ENCODE results near the gene ZDHHC18.

The ZDHHC18 gene

DNA sequence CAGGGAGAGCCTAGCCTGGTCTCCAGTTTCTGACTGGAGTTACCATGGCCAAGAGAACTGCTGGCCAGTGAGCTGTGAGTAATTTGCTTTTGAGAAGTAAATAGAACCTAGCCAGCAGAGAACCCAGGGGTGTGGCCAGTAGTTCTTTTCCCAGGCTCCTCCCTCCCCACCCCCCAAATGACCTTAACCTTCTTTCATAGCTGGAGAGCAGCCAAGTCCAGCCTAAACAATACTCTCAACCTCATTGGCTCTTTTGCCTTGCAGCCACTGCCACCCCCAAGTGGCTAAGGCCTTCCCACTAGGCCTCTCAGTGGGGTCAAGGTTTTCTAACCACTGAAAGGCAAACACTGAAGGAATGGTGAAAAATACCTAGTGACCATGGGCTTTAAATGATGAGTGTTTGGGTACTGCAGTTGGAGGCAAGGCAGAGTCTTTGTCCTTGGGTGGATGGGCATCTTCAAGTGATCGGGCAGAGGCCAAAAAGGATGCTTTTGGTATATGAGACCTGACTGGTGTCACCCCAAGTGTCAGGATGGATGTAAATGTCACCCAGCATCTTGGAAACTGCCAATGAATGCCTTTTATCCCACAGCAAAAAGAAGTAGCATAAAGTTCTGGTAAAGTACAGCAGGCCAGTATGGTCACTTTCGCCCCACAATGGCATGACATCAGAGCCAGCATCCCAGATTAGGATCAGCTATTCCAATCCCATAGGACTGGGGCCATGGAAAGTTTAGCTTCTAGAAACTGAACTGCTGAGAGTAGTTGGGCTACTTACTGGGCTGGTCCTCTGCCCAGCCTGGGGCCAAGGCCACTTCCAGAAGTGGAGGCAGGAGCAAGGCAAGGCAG is 42.2 kb upstream of the ZDHHC18 start:
- peak; percentile 98 for DNase-seq (ENCODE audit: low read depth)
- TF ChIP-seq, protein P1, sequence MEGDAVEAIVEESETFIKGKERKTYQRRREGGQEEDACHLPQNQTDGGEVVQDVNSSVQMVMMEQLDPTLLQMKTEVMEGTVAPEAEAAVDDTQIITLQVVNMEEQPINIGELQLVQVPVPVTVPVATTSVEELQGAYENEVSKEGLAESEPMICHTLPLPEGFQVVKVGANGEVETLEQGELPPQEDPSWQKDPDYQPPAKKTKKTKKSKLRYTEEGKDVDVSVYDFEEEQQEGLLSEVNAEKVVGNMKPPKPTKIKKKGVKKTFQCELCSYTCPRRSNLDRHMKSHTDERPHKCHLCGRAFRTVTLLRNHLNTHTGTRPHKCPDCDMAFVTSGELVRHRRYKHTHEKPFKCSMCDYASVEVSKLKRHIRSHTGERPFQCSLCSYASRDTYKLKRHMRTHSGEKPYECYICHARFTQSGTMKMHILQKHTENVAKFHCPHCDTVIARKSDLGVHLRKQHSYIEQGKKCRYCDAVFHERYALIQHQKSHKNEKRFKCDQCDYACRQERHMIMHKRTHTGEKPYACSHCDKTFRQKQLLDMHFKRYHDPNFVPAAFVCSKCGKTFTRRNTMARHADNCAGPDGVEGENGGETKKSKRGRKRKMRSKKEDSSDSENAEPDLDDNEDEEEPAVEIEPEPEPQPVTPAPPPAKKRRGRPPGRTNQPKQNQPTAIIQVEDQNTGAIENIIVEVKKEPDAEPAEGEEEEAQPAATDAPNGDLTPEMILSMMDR (conservative IDR thresholded peaks at IDR 0.05; ENCODE audit: low read depth, low read length) = no peak
- H3K4me3 ChIP-seq (ENCODE audit: low read depth, low read length) = no peak overlapping the region

DNA sequence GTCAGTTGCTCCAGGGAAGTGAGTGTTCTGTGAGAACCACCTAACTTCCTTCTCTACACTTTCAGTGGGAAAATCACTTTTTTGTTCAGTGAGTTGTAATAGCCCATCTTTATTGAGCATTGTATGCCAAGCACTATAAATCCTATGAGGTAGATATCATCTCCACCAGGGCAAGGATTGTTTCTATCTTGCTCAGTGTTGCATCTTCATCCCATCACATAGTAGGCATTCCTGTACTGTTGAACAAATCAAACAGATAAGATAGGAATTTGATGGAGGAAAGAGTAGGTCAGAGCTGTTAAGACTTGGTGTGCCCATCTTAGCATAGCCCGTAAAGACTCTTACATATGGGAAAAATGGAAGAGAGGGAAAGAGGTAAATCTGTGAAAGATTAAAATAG is 41.6 kb upstream of the ZDHHC18 start:
- no peak for DNase-seq (ENCODE audit: low read depth)
- no peak overlapping the region for H3K4me3 ChIP-seq (ENCODE audit: low read depth, low read length)
- TF ChIP-seq, protein P1 (conservative IDR thresholded peaks at IDR 0.05; ENCODE audit: low read depth, low read length) = no peak

DNA sequence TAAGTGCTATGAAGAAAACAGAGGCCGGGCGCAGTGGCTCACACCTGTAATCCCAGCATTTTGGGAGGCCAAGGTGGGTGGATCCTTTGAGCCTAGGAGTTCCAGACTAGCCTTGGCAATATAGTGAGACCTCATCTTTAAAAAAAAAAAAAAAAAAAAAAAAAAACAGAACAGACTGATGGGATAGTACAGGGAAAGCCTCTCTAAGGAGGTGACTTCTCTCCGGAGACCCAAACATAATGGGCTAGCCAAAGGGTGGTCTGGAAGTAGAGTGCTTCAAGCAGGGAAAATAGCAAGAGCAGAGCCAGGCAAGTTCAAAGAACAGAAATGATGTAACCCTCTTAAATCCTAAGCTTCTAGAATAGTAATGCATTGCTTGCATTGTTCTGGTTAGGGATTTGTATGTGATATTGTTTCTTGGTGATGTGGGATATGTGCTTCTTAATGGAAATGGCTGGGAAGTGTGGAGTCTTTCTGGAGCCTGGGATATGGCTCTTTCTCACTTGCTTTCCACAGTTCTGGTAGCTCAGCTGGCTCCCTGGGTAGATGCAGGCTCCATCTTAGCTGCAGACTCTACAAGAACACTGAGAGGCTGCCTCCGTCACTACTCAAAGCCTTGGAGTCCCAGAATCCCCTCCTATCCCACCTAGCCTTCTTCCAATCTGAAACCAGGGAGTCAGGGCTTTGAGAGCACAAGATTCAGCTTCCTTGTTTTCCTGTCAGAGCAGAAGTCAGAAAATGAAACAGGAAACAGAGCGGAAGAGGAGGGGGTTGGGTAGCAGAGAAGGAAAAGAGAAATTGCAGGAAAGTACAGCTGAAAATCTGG is 40.7 kb upstream of the ZDHHC18 start:
- H3K4me3 ChIP-seq (ENCODE audit: low read depth, low read length) = no peak overlapping the region
- peak; percentile 54 for DNase-seq (ENCODE audit: low read depth)
- TF ChIP-seq, protein P1 (conservative IDR thresholded peaks at IDR 0.05; ENCODE audit: low read depth, low read length) = no peak

DNA sequence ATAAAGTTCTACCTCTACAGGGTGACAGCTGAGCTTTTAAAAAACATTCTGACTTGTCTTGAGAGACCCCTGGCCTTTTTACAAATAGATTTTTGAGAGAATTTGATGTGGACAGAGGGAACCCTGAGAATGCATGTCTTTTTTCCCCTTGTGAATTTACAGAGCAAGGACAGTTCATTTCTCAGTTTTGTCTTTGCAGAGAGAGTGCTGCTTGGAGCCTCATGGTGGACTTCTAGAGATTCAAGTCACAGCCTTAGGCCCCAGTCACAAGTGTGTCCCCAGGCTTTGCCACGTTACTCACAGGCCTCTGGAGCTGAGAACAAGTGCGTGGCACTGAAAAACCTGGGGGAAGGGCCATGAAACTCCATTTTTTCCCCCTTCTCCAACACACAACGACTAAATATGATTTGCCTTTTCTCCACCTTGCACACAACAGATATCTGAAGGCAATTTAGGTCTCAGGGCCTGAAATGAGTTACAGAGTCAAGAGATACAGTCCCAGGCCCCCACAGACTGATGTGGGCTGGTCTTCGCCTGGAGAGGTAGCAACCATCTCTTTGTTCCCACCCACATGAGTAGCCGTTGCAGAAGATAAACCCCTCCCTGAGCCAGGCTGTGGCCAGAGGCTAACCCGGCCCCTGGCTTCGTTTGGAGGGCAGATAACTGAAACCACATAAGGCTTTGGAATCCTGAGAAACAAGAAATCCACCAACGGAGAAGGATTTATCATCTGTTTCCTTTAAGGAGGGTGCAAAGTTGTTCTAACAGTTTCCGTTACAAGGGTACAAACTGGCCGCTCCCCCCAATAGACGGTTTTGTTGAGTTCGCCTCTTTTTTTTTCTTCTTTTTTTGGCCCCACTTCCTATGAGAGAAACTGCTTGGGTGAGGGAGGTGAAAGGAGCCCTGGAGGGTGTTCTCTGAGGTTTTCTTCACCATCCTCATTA is 39.8 kb upstream of the ZDHHC18 start:
- TF ChIP-seq, protein P1 (conservative IDR thresholded peaks at IDR 0.05; ENCODE audit: low read depth, low read length) = no peak
- peak overlapping the region; percentile 82 for H3K4me3 ChIP-seq (ENCODE audit: low read depth, low read length)
- DNase-seq (ENCODE audit: low read depth) = peak; percentile 89

DNA sequence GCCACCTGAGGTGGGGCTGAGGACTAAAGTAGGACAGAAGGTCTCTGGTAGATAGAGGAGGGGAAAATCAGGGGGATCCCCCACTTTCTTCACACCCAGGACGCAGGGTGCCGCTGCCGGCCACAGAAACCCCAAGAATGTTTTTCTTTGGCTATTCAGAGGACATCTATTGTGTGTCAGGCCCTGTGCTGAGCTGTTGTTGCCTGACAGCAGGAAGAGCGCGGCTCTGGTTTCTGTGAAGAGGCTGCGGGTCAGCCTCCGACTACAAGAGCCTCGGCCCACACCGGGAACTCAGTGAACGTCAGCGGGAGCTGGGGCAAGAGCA is 39.1 kb upstream of the ZDHHC18 start:
- peak overlapping the region; percentile 82 for H3K4me3 ChIP-seq (ENCODE audit: low read depth, low read length)
- DNase-seq (ENCODE audit: low read depth) = peak; percentile 85
- TF ChIP-seq, protein P1 (conservative IDR thresholded peaks at IDR 0.05; ENCODE audit: low read depth, low read length) = no peak

DNA sequence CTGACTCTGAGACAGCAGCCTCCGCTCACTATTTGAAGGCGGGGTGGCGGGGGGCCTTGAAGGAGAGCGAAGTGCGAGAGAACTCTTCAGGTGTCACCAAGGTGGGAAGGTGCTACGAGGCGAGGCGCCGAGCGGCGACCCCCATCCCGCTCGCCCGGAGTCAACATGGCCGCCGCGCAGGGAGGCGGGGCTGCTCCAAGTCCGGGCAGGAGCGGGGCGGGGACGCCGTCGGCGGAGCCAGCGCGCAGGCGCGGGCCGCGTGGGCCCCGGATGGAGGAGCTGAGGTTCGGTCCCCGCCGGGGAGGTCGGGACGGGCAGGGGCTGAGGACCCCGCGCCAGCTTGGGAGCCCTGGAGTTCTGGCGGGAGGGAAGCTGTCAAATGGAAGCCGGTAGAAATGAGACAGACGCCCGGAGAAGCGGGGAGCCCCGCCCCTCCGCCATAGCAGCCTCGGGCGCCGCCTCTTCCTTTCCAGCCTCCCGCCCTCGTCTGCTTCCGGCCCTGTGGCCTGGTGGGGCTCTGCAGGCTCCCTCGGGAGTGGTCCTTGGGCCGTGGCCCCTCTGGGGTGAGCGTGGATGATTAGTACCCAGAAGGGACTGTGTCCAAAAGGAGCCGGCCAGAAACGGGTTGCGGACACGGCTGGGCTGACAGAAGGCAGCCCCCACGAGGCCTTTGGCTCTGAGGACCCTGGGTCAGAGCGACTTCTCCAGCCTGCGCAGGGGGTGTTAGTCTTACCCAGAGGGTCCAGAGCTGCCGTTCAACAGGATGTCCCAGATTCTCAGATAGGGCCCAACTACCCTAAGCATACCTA is 38.6 kb upstream of the ZDHHC18 start, which contains the start of gene PIGV:
Gene PIGV (plus strand): TSS at position 245 of the 809 bp plus-strand sequence. CDS start 2,866 bp downstream, outside the sequence.
- peak; percentile 84 for DNase-seq (ENCODE audit: low read depth)
- TF ChIP-seq, protein P1 (conservative IDR thresholded peaks at IDR 0.05; ENCODE audit: low read depth, low read length) = no peak
- peak within 1 kb of the TSS; percentile 82 for H3K4me3 ChIP-seq (ENCODE audit: low read depth, low read length)
